NCI-H1694 (cell line): ENCODE measurements around the gene CNPY3.
A peak's percentile ranks its signal among the peaks of the same experiment; 100 is the strongest.
"Not testable (repeated sequence)": the region's sequence is repeated elsewhere in the genome, so short reads cannot be mapped to it uniquely, and the experiment has no call there.

Source experiments
- DNase-seq: peaks from one replicate; lab custom pipeline; 2025; lab: John Stamatoyannopoulos, UW

Gene CNPY3

GRCh38 chr6:42915732-42916131 lies 13.5 kb upstream of the CNPY3 start, which contains the start of gene PTCRA:
Gene PTCRA (plus strand): TSS chr6:42916053. CDS start chr6:42916070, 17 bp downstream.
- DNase-seq = no peak

DNA sequence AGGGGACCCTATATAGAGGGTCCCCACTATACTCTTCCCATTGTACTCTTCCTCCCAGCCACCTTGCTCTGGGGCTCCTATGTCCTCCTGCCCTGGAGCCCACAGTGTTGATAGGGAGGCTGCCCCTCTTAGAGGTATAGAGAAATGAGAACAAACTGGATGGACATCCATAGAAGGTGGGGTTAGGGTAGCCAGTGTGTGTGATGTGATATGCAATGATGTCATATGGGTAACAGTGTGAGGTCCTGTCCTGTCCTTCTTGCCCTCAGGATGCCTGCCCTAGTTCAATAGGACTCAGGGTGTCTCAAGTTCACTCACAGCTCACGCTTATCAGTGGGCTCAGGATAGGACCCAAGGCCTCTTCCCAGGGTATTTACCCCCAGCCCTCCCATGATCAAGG lies 13.0 kb upstream of the CNPY3 start:
- DNase-seq = no peak

DNA sequence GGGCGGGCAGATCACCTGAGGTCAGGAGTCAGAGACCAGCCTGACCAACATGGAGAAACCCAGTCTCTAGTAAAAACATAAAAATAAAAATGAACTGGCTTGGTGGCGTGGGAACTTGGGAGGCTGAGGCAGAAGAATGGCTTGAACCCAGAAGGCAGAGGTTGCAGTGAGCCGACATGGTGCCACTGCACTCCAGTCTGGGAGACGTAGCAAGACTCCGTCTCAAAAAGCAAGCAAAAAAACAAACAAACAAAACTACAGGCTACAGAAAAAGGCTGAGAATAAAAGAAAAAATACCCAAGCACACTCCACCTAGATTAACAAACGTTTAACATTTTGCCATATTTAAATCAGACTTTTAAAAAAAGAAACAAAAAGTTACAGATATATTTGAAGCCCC lies 7.5 kb upstream of the CNPY3 start:
- DNase-seq = no peak

- DNase-seq = no peak
These were observed 5.6 kb upstream of the CNPY3 start for GRCh38 chr6:42923666-42924065.

DNA sequence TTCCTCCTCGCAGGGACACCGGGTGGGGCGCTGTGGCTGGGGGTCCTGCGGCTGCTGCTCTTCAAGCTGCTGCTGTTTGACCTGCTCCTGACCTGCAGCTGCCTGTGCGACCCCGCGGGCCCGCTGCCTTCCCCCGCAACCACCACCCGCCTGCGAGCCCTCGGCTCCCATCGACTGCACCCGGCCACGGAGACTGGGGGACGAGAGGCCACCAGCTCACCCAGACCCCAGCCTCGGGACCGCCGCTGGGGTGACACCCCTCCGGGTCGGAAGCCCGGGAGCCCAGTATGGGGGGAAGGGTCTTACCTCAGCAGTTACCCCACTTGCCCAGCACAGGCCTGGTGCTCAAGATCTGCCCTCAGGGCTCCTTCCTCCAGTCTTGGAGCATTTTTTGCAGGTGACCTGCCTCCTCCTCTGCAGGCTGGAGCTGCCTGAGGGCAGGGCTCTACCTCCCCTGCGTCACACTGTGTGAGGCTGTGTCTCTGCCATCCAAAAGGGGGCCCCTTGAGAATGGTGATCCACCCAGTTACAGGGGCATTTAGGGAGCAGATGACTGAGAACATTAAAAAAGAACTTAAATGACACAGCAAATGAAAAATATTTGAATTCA lies 3.9 kb upstream of the CNPY3 start:
- DNase-seq = no peak

- peak; percentile 21 for DNase-seq
These were observed 611 bp downstream of the CNPY3 start for GRCh38 chr6:42929821-42930360.

GRCh38 chr6:42932412-42932811 lies 3.1 kb downstream of the CNPY3 start:
- no peak for DNase-seq

DNA sequence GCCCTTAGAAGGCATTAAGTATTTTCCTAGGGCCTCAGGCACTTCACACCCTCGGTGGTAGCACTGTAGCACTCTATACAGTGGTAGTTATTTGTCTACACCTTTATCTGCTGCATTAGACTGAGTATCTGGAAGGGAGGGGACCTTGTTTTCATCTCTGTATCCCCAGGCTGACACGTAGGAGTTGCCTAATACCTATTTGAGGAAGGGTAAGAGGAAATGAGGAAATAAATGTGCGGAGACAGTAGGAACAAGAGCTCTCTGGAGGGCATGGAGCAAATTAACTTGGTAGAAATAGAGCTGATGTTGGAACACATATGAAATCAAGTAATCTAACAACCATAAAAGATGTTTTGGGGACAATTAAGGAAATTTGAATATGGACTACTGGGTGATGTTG lies 3.9 kb downstream of the CNPY3 start:
- no peak for DNase-seq

DNA sequence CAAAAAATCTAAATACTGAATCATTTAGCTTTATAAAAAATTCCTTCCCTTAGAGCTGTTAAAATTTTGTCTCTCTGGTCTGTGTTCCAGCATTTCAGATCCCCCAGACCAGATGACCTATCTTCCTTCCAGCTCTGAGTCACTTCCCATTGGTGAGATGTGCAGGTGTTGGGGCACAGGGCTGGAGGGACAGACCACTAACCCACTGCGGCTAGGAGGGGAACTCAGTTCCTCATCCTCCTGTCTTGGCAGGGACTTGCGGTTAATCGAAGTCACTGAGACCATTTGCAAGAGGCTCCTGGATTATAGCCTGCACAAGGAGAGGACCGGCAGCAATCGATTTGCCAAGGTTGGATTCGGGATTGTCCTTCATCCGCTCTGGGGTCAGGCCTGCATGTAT lies 6.0 kb downstream of the CNPY3 start:
- DNase-seq = no peak

DNA sequence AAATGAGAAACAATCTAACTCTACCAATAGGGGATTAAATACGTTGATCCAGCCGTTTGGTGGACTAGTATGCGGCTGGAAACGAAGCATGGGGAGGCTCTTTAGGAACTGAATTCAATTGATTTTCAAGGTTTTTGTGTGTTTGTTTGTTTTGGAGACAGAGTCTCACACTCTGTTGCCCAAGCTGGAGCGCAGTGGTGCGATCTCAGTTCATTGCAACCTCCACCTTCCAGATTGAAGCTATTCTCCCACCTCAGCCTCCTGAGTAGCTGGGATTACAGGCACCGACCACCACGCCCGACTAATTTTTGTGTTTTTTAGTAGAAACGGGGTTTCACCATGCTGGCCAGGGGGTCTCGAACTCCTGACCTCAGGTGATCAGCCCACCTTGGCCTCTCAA lies 7.1 kb downstream of the CNPY3 start:
- DNase-seq = no peak

DNA sequence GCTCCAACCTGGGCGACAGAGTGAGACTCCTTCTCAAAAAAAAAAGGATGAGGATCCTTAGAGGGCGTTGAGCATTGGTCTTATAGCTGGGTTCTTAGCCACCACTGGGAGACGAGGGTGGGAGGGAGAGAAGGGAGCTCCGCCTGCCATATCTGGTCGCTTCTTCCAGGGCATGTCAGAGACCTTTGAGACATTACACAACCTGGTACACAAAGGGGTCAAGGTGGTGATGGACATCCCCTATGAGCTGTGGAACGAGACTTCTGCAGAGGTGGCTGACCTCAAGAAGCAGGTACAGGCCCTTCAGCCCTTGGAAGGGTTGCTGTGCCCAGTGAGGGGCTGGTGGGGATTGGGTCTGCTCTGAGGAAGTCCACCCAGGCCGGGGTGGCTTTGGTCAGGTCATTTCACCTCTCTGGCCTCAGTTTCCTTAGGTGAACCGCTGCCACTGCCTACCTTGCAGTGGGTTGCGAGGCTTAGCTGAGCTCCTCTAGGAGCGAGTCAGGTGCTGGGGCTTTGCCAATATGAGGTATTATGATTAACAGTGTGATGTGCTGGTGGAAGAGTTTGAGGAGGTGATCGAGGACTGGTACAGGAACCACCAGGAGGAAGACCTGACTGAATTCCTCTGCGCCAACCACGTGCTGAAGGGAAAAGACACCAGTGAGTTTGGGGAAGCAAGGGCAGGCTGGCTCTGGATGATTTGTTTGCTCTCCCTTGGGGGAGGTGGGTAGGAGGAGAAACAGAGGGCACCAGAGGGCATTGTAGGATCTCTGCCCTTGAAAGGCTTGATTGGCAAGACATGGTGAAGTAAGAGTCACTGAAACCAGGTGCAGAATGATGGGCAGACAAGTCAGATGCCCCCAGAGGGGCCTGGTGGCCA lies 8.5 kb downstream of the CNPY3 start:
- no peak for DNase-seq

DNA sequence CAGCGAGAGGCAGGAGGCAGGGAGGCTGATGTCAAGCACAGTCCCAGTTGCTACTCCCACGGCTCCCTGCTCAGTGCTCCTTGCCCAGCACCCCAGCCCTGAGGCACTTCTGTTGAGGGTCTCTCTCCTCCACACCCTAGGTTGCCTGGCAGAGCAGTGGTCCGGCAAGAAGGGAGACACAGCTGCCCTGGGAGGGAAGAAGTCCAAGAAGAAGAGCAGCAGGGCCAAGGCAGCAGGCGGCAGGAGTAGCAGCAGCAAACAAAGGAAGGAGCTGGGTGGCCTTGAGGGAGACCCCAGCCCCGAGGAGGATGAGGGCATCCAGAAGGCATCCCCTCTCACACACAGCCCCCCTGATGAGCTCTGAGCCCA lies 9.1 kb downstream of the CNPY3 start:
- no peak for DNase-seq

- no peak for DNase-seq
These were observed 9.9 kb downstream of the CNPY3 start for GRCh38 chr6:42938987-42939809.

- DNase-seq = no peak
These were observed 10.5 kb downstream of the CNPY3 start for GRCh38 chr6:42939810-42940167.

GRCh38 chr6:42940493-42941045 lies 11.3 kb downstream of the CNPY3 start:
- no peak for DNase-seq

DNA sequence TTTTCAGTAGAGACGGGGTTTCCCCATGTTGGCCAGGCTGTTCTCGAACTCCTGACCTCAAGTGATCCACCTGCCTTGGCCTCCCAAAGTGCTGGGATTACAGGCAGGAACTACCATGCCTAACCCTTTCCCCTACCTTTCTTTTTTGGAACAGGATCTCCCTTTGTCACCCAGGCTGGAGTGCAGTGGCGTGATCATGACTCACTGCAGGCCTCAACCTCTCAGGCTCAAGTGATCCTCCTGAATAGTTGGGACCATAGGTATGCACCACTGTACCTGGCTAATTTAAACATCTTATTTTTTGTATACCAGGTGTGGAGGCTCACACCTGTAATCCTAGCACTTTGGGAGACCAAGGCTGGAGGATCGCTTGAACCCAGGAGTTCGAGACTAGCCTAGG lies 12.1 kb downstream of the CNPY3 start:
- not testable (repeated sequence) for DNase-seq

GRCh38 chr6:42942444-42942843 lies 13.2 kb downstream of the CNPY3 start:
- DNase-seq = no peak

DNA sequence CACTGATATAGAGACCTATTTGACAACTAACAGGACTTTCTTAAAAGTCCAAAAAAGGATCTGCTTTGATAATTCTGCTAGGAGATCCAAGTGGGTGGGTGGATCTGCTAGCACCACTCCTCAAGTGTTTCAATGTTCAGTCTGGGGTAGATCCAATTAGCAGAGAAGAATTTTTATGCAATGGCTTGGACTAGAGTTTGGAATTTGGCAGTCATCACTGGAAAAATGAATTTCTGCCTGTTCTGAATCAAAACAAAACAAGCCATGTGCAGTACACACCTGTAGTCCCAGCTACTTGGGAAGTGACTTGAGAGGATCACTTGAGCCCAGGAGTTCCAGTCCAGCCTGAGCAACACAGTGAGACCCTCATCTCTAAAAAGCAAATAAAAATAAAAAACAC lies 18.7 kb downstream of the CNPY3 start:
- DNase-seq = no peak

- DNase-seq = no peak
These were observed 23.1 kb downstream of the CNPY3 start for GRCh38 chr6:42952389-42952788.

- DNase-seq = not testable (repeated sequence)
These were observed 25.1 kb downstream of the CNPY3 start for GRCh38 chr6:42954405-42954804.

- no peak for DNase-seq
These were observed 28.8 kb downstream of the CNPY3 start for GRCh38 chr6:42958125-42958524.

DNA sequence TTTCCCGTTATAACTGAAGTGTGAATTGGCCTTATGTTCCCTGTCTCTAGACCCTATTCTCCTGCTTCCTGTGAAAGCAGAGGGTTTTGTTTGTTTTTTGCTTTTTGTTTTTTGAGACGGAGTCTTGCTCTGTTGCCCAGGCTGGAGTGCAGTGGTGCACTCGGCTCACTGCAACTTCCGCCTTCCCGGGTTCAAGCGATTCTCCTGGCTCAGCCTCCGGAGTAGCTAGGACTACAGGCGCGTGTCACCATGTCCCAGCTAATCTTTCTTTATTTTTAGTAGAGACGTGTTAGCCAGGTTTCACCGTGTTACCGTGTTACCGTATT lies 30.6 kb downstream of the CNPY3 start:
- no peak for DNase-seq
